Stimulated activated CD4-positive, alpha-beta T cell treated with anti-CD3 and anti-CD28 coated beads, TNF-alpha, amount 100 ng/mL, for 48 hours (primary cell): ENCODE data around the gene IL18R1.

Source experiments
- DNase-seq, 3 donors: peaks; one replicate each; pipeline ENCODE4 v3.0.0-alpha.2; 2020; ENCODE audit warnings: low read depth in 3 of 3

The IL18R1 gene

DNA sequence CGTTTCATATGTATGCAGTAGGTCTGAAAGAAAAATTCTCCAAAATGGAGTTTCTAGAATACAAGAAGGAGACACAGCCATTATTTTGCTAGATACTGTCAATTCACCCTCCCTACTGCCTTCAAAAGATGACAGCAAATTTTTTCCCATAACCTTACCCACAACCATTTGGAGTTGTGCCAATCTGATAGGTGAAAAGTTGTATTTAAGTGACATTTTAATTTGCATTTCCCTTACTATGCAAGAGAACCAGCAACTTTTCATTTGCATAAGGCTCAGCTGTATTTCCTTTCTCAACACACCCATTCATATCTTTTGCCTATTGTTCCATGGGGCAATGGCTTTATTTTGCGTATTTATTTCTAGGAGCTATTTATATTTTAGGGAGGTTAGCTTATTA, 36.0 kb downstream of the IL18R1 start:
- DNase-seq = no peak

DNA sequence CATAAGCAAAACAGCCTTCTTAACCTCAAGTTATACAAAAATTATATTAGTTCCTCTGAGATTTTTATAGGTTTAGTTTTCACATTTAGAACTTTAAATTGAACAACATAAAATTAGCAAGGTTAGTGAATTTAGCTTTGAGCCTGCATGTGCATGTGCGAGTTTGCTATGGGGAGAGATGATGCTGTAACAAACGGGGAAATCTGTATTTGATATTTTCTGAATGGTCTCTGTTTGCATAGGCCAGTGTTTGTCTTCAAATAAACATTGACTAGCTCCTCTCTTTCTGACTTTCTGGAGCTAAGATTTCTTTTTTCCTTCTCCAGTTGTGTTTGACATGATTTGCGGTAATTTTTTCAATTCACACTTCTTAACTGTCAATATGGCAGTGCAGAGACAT, 36.5 kb downstream of the IL18R1 start:
- DNase-seq = no peak

DNA sequence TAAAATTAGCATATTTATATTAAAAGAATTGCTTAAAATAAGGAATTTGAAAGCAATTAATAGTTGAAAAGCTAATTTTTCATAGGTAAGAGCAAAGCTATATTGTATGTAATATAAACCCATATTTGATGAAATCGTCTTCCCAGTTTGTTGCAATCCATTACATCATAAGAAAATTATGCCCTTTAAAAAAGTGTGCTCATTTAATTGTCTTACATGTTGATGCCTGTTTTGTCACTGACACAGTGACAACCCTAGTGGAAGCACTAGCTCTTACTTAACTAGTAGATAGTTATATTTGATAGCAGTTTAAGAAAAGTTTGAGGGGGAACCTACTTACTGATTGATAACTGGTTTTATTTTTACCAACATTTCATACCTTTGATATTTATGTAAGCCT, 37.3 kb downstream of the IL18R1 start:
- DNase-seq = no peak

DNA sequence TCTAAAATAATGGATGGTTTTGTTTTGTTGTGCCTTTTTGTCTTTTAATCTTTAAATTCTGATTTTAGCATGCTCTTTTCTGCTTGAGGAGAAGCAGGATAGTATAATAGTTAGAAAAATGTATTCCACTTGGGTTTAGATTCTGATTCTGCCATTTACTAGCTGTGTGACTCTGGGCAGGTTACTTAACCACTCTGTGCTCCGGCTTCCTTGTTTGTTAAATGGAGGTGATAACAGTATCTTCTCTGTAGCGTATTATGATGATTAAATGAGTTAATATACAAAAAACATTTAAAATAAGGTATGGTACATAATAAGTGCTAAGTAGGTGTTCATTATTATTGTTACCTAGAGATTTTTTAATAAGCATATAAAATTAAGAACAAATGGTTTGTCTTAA, 40.4 kb downstream of the IL18R1 start:
- DNase-seq = no peak

DNA sequence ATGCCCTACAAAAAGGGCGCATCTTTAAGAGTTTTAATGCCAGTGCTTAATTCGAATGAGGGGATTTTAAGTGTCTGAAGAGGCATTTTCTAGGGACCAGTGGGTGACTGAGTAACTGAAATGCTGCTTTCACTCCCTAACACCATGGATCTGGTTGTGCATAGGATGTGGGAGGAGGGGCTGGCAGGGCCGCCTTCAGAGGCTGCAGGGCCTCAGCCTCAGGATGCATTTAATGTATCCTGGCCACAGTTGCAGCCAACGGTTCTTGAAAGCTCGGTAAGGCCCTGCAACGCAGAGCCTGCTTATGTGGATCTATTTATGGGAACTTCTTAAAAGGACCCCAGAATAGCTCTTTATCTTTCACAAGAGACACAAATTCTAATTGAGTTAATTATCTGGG, 41.6 kb downstream of the IL18R1 start:
- DNase-seq = no peak

DNA sequence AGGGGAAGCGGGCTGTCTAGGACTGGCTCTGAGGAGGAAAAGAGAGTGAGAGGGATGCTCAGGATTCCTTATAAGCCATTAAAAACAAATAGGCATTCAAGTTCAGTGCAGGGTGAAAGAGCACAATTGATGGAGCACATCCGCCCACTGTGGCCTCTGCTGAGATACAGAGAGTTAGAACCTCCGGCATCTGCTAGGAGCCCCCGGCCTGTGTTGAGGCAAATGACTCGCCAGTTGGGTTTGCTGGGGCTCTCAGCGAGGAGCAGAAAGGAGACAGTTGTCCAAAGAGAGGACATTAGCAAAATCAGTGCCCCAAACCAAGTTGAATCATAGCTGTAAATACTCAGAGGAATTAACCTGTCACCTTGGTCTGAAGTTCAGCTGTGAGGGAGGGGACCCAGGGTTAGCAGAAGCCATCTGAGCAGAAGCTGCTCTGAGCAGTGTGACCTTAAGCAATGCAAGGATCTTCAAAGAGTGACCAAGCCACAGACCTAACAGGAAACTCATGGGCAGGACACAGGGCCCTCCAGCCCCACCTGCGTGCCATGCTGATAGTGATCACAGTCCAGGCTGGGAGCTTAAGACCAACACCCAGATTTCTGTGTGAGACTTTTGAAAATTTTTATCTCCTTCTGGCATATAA, 44.0 kb downstream of the IL18R1 start:
- no peak for DNase-seq

DNA sequence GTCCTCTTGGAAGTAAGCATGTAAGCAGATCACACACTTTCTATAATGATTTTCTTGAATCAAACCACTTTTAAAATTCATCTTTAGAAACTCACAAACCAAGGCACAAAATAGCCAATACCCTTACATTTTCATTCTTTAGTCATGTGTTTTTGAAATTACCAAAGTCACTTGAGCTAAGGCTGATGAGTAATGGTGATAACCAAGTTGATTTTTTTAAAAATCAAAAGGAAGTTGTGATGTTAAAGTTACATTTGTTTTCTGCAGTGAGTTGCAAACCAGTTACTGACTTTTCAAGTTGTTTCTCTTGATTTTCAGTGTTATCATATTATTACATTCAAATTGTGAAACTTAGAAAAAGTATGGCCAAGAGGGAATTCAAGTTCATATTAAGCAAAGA, 45.9 kb downstream of the IL18R1 start:
- DNase-seq = no peak

DNA sequence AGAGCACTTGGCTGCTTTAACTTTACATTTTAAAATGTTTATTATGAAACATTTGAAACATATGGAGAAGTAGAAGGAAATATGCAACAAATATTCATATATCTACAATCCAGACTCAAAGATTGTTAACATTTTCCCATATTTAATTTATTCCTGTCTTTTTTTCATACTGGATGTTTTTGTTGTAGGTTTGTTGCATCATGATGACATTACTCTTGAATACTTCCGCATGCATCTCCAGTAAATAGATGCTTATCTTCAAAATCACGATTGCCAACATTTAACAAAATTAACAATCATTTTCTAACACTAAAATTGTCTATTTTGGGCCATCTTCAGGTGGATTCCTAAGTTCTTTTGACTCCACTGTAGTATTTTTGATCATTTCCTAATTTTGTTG, 46.3 kb downstream of the IL18R1 start:
- no peak for DNase-seq

DNA sequence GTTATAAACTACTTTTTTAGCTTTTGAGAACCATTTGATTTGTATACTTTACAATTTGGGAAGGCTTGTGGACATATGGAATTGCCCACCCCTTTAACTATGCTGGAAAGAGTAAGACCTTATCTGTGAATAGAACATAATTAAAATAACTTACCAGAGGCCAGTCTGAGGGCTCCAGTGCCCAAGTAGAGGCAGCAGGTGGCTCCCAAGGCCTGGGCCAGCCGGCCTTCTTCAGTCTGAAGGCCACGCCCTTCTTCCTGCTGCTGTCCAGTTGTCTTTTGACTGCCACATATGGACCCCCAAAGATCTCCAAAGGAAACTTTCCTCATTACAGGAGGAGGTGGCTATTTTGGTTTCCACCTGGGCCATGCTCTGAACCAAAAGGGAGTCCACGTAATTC, 55.4 kb downstream of the IL18R1 start:
- DNase-seq = no peak

DNA sequence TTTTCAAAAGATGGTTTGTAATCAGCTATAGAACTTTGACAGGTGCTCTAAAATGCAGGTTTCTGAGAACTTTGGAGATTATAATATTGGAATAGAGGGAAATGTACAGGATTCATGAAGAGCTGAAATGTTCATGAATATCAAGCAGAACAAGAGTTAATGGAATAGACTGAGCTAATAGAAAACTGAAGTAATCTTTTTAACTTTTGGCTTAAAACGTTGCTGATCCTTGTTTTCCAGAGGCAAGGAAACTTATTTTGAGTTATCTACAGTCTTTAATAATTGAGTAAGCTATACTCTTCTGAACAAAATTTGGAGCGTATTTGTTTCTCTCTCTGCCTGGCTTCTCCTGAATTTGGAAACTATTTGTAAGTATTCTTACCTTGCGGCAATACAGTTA, 56.6 kb downstream of the IL18R1 start:
- DNase-seq = no peak

DNA sequence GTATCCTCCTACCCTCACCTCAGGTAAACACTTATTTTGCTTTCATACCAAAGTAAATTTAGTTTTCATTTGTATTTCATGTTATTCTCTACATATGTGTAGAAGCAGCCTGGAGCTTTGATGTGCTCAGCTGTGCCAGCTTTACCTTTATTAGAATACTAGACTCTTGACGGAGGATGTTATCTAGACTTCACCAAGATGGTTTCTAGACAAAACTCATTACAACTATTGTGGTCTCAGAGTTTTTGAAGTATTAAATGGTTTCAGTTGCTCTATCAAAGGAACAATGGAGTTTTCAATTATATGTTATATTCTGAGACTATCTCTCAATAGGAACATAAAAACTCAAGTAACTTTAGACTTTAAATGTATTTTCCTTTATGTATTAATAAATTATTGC, 62.4 kb downstream of the IL18R1 start:
- no peak for DNase-seq

DNA sequence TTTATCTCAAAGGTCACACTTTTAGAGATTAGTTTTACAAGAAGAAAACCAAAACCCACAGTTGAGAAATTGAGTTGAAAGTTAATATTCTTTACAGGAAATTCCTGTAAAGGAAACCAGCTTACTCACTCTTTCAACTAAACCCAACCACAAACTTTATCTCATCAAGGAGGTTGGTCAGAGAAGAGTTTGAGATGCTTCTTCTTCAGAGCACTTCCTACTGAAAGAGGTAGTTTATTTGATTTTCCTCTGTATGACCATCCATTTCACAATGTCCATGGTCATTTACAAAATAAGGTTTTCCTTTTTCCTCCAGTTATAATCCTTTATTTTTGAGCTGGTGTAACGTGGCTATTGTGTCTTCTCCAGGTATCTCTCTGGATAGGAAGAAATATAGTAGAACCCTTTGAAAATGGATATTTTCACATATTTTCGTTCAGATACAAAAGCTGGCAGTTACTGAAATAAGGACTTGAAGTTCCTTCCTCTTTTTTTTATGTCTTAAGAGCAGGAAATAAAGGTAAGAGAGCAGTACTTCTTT, 62.9 kb downstream of the IL18R1 start:
- no peak for DNase-seq

DNA sequence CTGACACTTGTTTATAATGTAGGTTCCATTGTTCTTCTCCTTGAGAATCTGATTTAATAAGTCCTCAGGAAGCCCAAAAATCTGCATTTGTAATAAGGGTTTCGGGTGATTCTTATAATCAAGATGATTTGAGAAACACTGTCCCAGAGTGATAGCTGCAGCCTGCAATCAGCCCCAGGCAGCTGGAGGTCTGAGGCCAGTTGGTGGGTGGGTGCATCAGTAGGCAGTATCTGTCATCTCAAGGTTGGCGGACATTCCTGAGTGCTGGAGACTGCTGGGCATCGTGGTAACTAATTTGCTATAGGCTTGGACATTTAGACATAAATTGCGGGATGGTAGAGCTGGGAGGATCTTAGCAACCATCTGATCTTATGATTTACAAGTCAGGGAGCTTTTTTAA, 64.7 kb downstream of the IL18R1 start:
- DNase-seq = no peak

DNA sequence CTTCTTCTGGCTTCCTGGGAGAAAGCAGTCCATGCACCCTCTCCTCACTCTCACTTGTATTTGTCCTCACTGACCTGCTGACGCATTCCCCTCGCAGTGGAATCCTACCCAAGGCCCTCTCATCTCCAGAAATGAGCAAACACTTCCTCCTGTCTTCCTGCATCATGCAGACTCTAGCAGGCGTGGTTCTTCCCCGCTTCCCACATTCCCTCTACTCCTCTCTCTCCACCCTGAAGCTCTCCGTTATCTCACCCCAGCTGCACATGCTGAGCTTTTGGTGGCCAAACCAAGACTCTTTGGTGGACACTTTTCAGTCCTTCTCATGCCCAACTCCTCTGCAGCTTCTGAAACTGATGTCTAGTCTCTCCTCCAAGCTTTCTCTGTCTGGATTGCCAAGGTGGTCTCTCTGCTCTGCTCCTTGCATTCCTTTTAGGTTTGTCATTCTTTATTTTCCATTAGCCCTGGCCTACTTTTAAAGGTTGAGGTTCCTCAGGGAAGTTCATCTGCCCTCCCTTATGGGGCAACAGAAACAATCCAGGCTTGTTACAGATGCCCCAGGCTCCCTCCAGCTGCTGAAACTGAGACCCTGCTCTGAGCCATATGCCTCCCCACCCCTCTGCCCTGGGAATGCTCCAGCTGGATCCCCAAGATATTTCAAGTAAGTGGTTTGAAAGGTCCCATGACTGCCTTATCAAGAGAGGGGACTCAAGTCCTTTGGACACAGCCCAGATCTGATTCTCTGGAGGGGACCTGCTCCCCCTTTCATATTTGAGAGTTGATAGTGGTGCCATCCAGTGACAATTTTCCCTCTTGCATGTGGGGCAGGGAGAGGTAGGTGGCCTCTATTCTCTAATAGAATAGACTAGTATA, 66.5 kb downstream of the IL18R1 start:
- no peak for DNase-seq

DNA sequence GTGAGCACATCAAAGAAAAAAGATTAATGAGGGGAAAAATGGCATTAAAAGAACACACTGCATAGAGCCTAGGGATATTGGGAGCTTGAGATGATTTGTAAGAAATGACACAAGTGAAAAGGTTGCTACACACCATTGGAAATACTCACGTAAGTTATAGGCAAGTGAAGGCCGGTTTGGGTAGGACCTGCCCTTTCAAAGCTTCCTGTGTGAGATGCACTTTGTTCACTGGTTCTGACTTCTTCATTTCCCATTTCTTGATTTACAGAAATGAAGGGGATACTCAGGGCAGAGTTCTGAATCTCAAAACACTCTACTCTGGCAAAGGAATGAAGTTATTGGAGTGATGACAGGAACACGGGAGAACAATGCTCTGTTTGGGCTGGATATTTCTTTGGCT, 67.3 kb downstream of the IL18R1 start, which contains the start of gene IL18RAP:
IL18RAP (plus strand) TSS at position 251 of the 400 bp plus-strand sequence; CDS start at position 369, 118 bp downstream.
- DNase-seq = no peak

DNA sequence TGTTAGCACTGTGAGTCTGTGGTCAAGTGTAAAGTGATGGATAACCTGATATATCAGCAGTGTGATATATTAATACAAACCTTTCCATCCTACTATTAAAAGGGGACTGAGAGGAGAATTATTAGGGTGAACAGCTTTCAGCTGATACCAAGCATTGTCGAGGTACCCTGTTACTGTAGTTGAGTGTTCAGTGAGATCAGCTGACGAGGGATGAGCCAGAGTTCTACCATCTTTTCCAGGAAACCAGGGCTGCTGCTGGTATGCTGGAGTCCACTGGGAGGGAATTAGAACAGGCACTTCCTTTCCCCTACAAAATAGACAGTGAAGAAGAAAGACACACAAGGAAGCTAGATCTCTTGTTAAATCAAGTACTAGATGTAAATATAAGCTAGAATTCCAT, 67.8 kb downstream of the IL18R1 start:
- no peak for DNase-seq

DNA sequence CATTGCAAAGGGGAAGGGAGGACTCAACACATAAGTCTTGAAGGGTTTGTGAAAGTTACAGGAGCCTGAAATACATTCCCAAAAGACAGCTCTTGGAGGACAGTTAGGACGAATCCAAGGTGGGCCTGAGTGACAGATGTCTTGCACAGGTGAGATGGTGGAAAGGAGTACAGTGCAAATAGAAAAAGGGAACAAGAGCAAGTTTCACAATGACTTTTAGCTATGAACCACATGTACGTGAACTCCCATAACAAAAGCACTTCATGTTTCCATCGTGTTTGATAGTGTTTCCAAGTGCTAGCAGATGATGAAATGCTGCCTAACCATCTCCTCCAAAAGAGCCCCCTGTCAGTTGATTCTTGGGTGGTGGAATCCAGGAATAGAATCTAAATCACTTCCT, 69.2 kb downstream of the IL18R1 start:
- no peak for DNase-seq

DNA sequence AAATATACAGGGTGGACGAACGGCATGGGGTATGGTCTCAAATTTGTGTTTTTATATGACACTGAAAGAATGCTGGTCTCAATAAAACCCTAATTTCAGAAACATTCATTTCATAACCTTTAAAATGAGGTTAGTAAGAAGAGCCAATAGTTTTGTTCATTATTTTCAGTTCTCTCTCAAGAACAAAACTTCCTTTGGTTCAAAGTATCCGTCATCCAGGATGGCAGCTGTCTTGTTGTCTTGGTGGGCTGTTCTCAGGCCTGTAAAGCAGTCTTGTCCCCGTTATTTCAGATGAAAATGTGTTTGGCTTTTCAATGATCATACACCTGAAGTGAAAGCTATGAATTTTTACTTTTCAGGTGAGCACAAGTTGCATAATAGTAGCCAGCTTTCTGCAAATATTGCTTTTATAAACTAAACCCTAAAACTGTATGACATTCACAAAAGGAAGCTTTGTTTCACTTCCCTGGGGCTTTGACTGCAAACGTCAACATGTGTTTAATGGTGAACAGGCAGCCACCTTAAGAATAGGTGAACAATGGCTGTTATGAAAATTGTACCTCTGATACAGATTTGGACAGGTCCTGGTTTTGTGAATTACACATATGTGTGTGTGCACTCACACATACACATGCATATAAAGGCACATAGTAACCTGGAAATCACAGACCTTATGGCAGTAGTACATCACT, 70.0 kb downstream of the IL18R1 start:
- no peak for DNase-seq

DNA sequence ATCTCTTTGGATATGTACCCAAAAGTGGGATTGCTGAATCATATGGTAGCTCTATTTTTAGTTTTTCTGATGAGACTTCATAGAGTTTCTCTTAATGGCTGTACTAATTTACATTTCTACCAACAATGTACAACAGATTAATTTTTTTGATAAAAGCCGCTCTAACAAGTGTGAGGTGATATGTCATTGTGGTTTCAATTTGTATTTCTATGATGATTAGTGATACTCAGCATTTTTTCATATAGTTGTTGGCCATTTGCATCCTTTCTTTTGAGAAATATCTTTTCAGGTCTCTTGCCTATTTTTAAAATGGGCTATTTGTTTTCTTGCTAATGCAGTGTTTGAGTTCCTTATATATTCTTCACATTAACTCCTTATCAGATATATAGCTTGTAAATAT, 71.7 kb downstream of the IL18R1 start:
- DNase-seq = no peak

DNA sequence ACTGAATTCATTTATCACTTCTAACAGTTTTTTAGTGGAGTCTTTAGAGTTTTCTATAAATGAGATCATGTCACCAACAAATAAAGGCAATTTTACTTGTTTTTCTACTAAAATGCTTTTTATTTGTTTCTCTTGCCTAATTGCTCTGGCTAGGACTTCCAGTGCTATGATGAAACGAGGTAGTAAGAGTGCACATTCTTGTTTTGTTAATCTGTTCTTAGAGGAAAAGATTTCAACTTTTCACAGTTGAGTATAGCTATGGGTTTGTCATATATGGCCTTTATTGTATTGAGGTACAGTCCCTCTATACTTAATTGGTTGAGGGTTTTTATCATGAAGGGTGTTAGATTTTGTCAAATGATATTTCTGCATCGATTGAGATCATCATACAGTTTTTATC, 73.0 kb downstream of the IL18R1 start:
- DNase-seq = no peak

DNA sequence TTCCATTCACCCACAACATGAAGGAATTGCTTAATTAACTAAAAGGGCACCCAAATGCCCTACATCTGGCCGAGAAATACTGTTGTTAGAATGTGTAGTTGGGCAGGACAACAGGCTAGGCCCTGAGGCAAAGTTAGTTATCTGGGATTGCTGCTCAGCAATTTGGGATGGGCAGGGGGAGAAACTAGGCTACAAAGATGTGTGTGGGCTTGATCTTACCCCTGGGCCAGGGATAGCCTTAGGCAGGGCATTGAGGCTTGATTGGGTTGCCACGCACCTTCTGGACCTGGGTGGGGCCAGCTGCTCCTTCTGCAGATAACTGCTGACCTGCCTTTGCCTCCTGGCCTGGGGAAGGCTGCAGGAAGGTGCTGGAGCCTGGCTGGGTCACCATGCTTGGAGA, 76.8 kb downstream of the IL18R1 start:
- DNase-seq = no peak

DNA sequence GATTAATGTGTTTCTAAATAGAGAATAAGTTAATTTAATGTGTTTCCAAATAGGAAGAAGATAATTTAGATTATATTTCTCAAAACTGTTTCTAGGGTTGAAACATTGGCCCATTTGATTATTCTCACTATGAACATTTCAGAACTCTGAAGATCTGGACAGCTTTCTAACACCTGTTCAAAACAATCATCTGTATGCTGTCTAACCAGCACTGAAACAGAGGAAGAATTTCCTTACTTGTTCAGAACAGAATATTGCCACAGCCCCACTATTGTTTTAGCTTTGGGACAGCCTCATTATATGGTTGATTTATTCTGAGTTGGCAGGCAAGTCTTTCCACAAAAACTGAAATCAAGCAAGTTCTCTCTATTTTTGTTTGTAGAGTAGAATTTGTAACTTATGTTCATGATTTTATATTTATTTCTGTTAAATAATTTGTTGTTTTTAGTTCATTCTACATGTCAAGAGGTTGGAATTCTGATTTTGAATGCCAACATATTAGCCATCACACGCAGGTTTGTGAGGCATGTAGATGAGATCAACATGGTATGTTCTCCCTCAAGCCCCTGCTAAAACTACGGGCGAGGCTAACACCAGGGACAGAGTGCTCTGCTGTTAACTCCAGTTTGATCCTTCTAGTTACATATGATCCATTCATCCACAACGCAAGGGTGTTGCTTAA, 78.5 kb downstream of the IL18R1 start:
- DNase-seq = no peak
